HepG2 (cell line): Measurements from ENCODE around the gene SPAG6. TPM values are rescaled to one million over a fixed set of nuclear protein-coding genes. Genes with fewer than 3 reads are reported as not detected.

Experiments
- GPBP1L1 ChIP-seq: sonication (generic); formaldehyde crosslinking; IDR thresholded peaks from 2 replicates; pipeline ENCODE4 v1.5.0; 2020; ENCODE audit warnings: mild to moderate bottlenecking, missing genetic modification reagents
- HIVEP1 ChIP-seq: sonication (generic); formaldehyde crosslinking; IDR thresholded peaks from 2 replicates; pipeline ENCODE4 v1.4.0; 2020; ENCODE audit warnings: mild to moderate bottlenecking, missing genetic modification reagents
- KLF15 ChIP-seq: sonication (generic); formaldehyde crosslinking; IDR thresholded peaks from 2 replicates; pipeline ENCODE4 v1.8.1; 2023; ENCODE audit warnings: borderline replicate concordance, mild to moderate bottlenecking, inconsistent platforms, missing genetic modification reagents, mixed read lengths
- MED13 ChIP-seq: sonication (generic); formaldehyde crosslinking; IDR thresholded peaks from 2 replicates; pipeline ENCODE4 v1.5.0; 2020; ENCODE audit warnings: missing genetic modification reagents
- MLLT10 ChIP-seq: sonication (generic); formaldehyde crosslinking; IDR thresholded peaks from 2 replicates; pipeline ENCODE4 v1.4.0; 2020; ENCODE audit warnings: missing genetic modification reagents
- MTA3 ChIP-seq: sonication (generic); formaldehyde crosslinking; IDR thresholded peaks from 2 replicates; pipeline ENCODE4 v1.4.0; 2020; ENCODE audit warnings: missing genetic modification reagents
- MYNN ChIP-seq: sonication (generic); formaldehyde crosslinking; IDR thresholded peaks from 2 replicates; pipeline ENCODE4 v1.4.0; 2020; ENCODE audit warnings: mild to moderate bottlenecking, low read depth, missing genetic modification reagents
- RBAK ChIP-seq: sonication (generic); formaldehyde crosslinking; IDR thresholded peaks from 2 replicates; pipeline ENCODE4 v1.5.1; 2020; ENCODE audit warnings: mild to moderate bottlenecking, missing genetic modification reagents
- SP2 ChIP-seq: sonication (generic); formaldehyde crosslinking; IDR thresholded peaks from 2 replicates; pipeline ENCODE4 v1.5.1; 2020; ENCODE audit warnings: mild to moderate bottlenecking, missing genetic modification reagents
- UBTF ChIP-seq: sonication (generic); formaldehyde crosslinking; IDR thresholded peaks from 2 replicates; pipeline ENCODE4 v1.4.0; 2020; ENCODE audit warnings: mild to moderate bottlenecking, missing genetic modification reagents
- ZNF367 ChIP-seq: sonication (generic); formaldehyde crosslinking; IDR thresholded peaks from 2 replicates; pipeline ENCODE4 v1.4.0; 2020; ENCODE audit warnings: missing genetic modification reagents, borderline replicate concordance
- ZNF646 ChIP-seq: sonication (generic); formaldehyde crosslinking; IDR thresholded peaks from 2 replicates; pipeline ENCODE4 v1.9.0; 2021; ENCODE audit warnings: mild to moderate bottlenecking, missing genetic modification reagents
- ZNF883 ChIP-seq: sonication (generic); formaldehyde crosslinking; IDR thresholded peaks from 2 replicates; pipeline ENCODE4 v1.5.1; 2020; ENCODE audit warnings: mild to moderate bottlenecking, missing genetic modification reagents; ENCODE audit errors: not compliant biosample characterization
- ZXDC ChIP-seq: sonication (generic); formaldehyde crosslinking; IDR thresholded peaks from 2 replicates; pipeline ENCODE4 v1.5.0; 2020; ENCODE audit warnings: mild to moderate bottlenecking, missing genetic modification reagents
- polyA plus RNA-seq, 8 experiments: library from polyadenylated mRNA; depleted of rRNA in 3 of 8; stranded (reverse) in 7 of 8; unstranded in 1 of 8; fragments of >200 nt; fragmentation: Illumina TruSeq in 4 of 8; extraction: Trizol in 4 of 8; gene quantifications; 2 replicates each; pipeline versions ENCODE4 v1.2.1 to v1.2.3, GENCODE V29; 2011 to 2016; ENCODE audit warnings: low read depth in 4 of 8, missing spikeins in 1 of 8, mixed read lengths in 1 of 8; ENCODE audit not compliant: insufficient read depth in 1 of 8
- total RNA-seq, 5 experiments: library from RNA; depleted of rRNA; stranded (reverse); fragments of >200 nt; fragmentation: Illumina TruSeq; extraction: Trizol; gene quantifications; 2 replicates each; pipeline ENCODE4 v1.2.3, GENCODE V29; 2016; ENCODE audit warnings: low read depth in 1 of 5

SPAG6 gene
- total and polyA plus RNA-seq, 2 of the 13 experiments (the other 11 are each of a cell fraction or from before 2014, with no cell fraction given) = not detected

- no peak for TF ChIP-seq ZNF646 (CRISPR knock-in tag)
- no peak for TF ChIP-seq GPBP1L1
- TF ChIP-seq HIVEP1 (CRISPR knock-in tag) = peak; percentile 66
- no peak for TF ChIP-seq ZXDC (CRISPR knock-in tag)
- no peak for TF ChIP-seq ZNF883 (CRISPR knock-in tag)
- peak; percentile 12 for TF ChIP-seq UBTF
- TF ChIP-seq SP2 (CRISPR knock-in tag) = no peak
- no peak for TF ChIP-seq MED13 (CRISPR knock-in tag)
- no peak for TF ChIP-seq ZNF367 (CRISPR knock-in tag)
- TF ChIP-seq RBAK (CRISPR knock-in tag) = no peak
- TF ChIP-seq MLLT10 (CRISPR knock-in tag) = no peak
- TF ChIP-seq MTA3 (CRISPR knock-in tag) = no peak
- no peak for TF ChIP-seq MYNN
- TF ChIP-seq KLF15 = no peak
These were observed 3.9 kb upstream of the SPAG6 start (continued) for GRCh38 chr10:22341190-22341925.
